GM23338 (cell line): Measurements from ENCODE around the gene CELSR1. TPM values are rescaled to one million over a fixed set of nuclear protein-coding genes. Genes with fewer than 3 reads are reported as not detected.

Source experiments
- ATAC-seq: fragments of 200-7000 bp; cut with Tn5 transposase; 3 replicates; pipeline ENCODE4 v1.9.1; 2020
- DNase-seq: peaks from one replicate; pipeline ENCODE4 v3.0.0-alpha.2; 2015; ENCODE audit warnings: low spot score
- H2AFZ ChIP-seq: fragments of 200-600 bp; sonication (generic); 2 replicates; pipeline ENCODE4 v1.8.0; 2016; ENCODE audit warnings: antibody characterized with exemption, mild to moderate bottlenecking, moderate library complexity
- H3F3A ChIP-seq: fragments of 200-600 bp; sonication (generic); replicated peaks from 2 replicates; pipeline ENCODE4 v1.8.0; 2017; ENCODE audit warnings: antibody characterized with exemption, mixed run types, low read depth
- H3K27ac ChIP-seq: fragments of 200-600 bp; sonication (generic); 2 replicates; pipeline ENCODE4 v1.6.1; 2016; ENCODE audit warnings: low read depth
- H3K27me3 ChIP-seq: fragments of 200-600 bp; sonication (generic); 2 replicates; pipeline ENCODE4 v1.8.0; 2016; ENCODE audit warnings: mild to moderate bottlenecking, mixed run types, moderate library complexity; ENCODE audit not compliant: insufficient read depth
- H3K36me3 ChIP-seq: fragments of 200-600 bp; sonication (generic); 2 replicates; pipeline ENCODE4 v1.8.0; 2016; ENCODE audit warnings: mild to moderate bottlenecking; ENCODE audit not compliant: insufficient read depth
- H3K4me1 ChIP-seq: fragments of 200-600 bp; sonication (generic); 2 replicates; pipeline ENCODE4 v1.8.0; 2016; ENCODE audit warnings: mild to moderate bottlenecking, moderate library complexity; ENCODE audit not compliant: insufficient read depth
- H3K4me2 ChIP-seq: fragments of 200-600 bp; sonication (generic); 2 replicates; pipeline ENCODE4 v1.7.1; 2017; ENCODE audit warnings: mixed run types
- H3K4me3 ChIP-seq: fragments of 200-600 bp; sonication (generic); 2 replicates; pipeline ENCODE4 v1.6.1; 2016; ENCODE audit warnings: mixed run types
- H3K79me2 ChIP-seq: fragments of 200-600 bp; sonication (generic); replicated peaks from 2 replicates; pipeline ENCODE4 v1.8.0; 2017; ENCODE audit warnings: mild to moderate bottlenecking; ENCODE audit not compliant: insufficient read depth
- H3K9me2 ChIP-seq: fragments of 200-600 bp; sonication (generic); 2 replicates; pipeline ENCODE4 v1.8.0; 2017; ENCODE audit not compliant: insufficient read depth
- H4K20me1 ChIP-seq: fragments of 200-600 bp; sonication (generic); replicated peaks from 2 replicates; pipeline ENCODE4 v1.8.0; 2017; ENCODE audit warnings: mild to moderate bottlenecking; ENCODE audit not compliant: insufficient read depth
- H3K27ac Mint-ChIP-seq: 2 replicates; pipeline ENCODE4 v1.8.0; 2020; ENCODE audit warnings: inconsistent platforms, mild to moderate bottlenecking, moderate library complexity, mixed read lengths
- H3K27me3 Mint-ChIP-seq: 3 replicates; pipeline ENCODE4 v1.8.0; 2022; ENCODE audit warnings: low read depth, mild to moderate bottlenecking, moderate library complexity, mixed read lengths, inconsistent platforms; ENCODE audit not compliant: insufficient read depth, poor library complexity
- H3K36me3 Mint-ChIP-seq: 3 replicates; pipeline ENCODE4 v1.8.0; 2021; ENCODE audit warnings: low read depth, mild to moderate bottlenecking, inconsistent platforms, moderate library complexity, mixed read lengths
- H3K4me1 Mint-ChIP-seq: 3 replicates; pipeline ENCODE4 v1.8.0; 2020; ENCODE audit warnings: mild to moderate bottlenecking, inconsistent platforms, mixed read lengths
- H3K4me3 Mint-ChIP-seq: 3 replicates; pipeline ENCODE4 v1.8.0; 2021; ENCODE audit warnings: moderate library complexity, mild to moderate bottlenecking, inconsistent platforms, mixed read lengths
- H3K9me3 Mint-ChIP-seq: 3 replicates; pipeline ENCODE4 v1.8.0; 2020; ENCODE audit warnings: moderate library complexity, mild to moderate bottlenecking, inconsistent platforms, mixed read lengths
- CREB1 ChIP-seq: fragments of 250-450 bp; sonication (Bioruptor Pico); IDR thresholded peaks from 2 replicates; pipeline ENCODE4 v1.5.0; 2020; ENCODE audit warnings: low read depth, mild to moderate bottlenecking, moderate library complexity
- CTCF ChIP-seq, 2 experiments: fragments of 200-600 bp in 1 of 2; sonication (generic) in 1 of 2; conservative IDR thresholded peaks; 2 replicates each; pipeline versions ENCODE4 v1.5.1 to v1.6.1; 2016 to 2017; ENCODE audit warnings: antibody characterized with exemption in 2 of 2, low read depth in 2 of 2, mild to moderate bottlenecking in 2 of 2, moderate library complexity in 1 of 2
- EZH2 ChIP-seq: fragments of 200-600 bp; sonication (generic); IDR thresholded peaks from one replicate; pipeline ENCODE4 v1.8.0; 2017; ENCODE audit warnings: antibody characterized with exemption, mild to moderate bottlenecking, low read depth; ENCODE audit not compliant: unreplicated experiment
- POLR2AphosphoS5 ChIP-seq: IDR thresholded peaks from 2 replicates; pipeline ENCODE4 v1.6.1; 2016; ENCODE audit warnings: antibody characterized with exemption, low read depth
- ZNF331 ChIP-seq: fragments of 250-450 bp; sonication (Bioruptor Pico); IDR thresholded peaks from 2 replicates; pipeline ENCODE4 v1.5.0; 2020; ENCODE audit warnings: low read depth, mild to moderate bottlenecking, moderate library complexity
- polyA plus RNA-seq: library from polyadenylated mRNA; unstranded; fragments of >200 nt; fragmentation: Nextera tagmentation; extraction: Ambion mirVana; gene quantifications from 2 replicates; pipeline ENCODE4 v1.2.1, GENCODE V29; 2016
- total RNA-seq: library from RNA; depleted of rRNA; stranded (reverse); fragments of >200 nt; shearing (Covaris generic); gene quantifications from 2 replicates; pipeline ENCODE4 v1.2.3, GENCODE V29; 2014
- TF ChIP-seq, protein P1 (sequence below): IDR thresholded peaks from one replicate; pipeline ENCODE4 v1.6.1; 2018; ENCODE audit warnings: antibody characterized with exemption; ENCODE audit not compliant: unreplicated experiment
- TF ChIP-seq, protein P2 (sequence below): fragments of 250-450 bp; sonication (Bioruptor Pico); IDR thresholded peaks from 2 replicates; pipeline ENCODE4 v1.5.0; 2020; ENCODE audit warnings: mild to moderate bottlenecking, moderate library complexity

CELSR1 gene
- total and polyA plus RNA-seq, 2 experiments from 2014 or later: 4.8 to 20.4 TPM

DNA sequence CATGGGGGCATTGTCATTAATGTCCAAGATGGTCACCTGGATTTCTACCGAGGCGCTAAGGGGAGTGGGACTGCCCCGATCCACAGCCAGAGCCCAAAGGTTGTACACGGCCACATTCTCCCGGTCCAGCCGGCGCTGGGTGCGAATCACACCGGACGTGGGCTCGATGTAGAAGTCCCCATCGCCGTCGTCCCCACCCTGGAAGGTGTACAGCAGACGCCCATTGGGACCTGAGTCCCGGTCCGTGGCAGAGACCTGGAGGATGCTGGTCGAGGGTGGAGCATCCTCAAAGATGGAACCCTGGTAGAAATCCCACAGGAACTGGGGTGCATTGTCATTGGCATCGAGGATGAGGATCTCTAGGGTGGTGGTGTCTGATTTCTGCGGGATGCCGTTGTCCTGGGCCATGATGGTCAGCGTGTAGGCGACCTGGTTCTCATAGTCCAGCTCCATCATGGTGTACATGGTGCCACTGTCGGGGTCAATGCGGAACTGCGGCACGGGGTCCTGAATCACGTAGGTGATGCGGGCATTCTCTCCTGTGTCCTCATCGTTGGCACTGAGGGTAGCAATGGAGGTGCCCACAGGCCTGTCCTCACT, 3.1 kb downstream of the CELSR1 start (continued):
- TF ChIP-seq, protein P1, sequence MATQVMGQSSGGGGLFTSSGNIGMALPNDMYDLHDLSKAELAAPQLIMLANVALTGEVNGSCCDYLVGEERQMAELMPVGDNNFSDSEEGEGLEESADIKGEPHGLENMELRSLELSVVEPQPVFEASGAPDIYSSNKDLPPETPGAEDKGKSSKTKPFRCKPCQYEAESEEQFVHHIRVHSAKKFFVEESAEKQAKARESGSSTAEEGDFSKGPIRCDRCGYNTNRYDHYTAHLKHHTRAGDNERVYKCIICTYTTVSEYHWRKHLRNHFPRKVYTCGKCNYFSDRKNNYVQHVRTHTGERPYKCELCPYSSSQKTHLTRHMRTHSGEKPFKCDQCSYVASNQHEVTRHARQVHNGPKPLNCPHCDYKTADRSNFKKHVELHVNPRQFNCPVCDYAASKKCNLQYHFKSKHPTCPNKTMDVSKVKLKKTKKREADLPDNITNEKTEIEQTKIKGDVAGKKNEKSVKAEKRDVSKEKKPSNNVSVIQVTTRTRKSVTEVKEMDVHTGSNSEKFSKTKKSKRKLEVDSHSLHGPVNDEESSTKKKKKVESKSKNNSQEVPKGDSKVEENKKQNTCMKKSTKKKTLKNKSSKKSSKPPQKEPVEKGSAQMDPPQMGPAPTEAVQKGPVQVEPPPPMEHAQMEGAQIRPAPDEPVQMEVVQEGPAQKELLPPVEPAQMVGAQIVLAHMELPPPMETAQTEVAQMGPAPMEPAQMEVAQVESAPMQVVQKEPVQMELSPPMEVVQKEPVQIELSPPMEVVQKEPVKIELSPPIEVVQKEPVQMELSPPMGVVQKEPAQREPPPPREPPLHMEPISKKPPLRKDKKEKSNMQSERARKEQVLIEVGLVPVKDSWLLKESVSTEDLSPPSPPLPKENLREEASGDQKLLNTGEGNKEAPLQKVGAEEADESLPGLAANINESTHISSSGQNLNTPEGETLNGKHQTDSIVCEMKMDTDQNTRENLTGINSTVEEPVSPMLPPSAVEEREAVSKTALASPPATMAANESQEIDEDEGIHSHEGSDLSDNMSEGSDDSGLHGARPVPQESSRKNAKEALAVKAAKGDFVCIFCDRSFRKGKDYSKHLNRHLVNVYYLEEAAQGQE: no peak

- Histone ChIP-seq H3F3A (no peaks in the 10 kb centered on the region), H4K20me1 (peaks cover 10% of the 10 kb centered on the region), H3K79me2 (peaks cover 28% of the 10 kb centered on the region), H3K4me1 (no peaks in the 10 kb centered on the region; the same call in 1 of the 2 replicates), H3K27ac (no peak overlapping the region), H3K36me3 (no peaks in the 10 kb centered on the region), H2AFZ (no peak overlapping the region), H3K9me2 (no peaks in the 10 kb centered on the region), H3K27me3 (peaks cover 21% of the 10 kb centered on the region), H3K4me3 (no peak overlapping the region), H3K4me2 (no peak overlapping the region)
- 0 out of 3 replicates have a peak, but pooled peaks cover 3% of the 10 kb centered on the region for H3K9me3 Mint-ChIP-seq
- peaks cover 29% of the 10 kb centered on the region for H3K27me3 Mint-ChIP-seq
- no peak for ATAC-seq
- H3K27ac Mint-ChIP-seq: no peak overlapping the region
- H3K36me3 Mint-ChIP-seq: peaks cover 23% of the 10 kb centered on the region
- peak; percentile 38 for DNase-seq
- H3K4me1 Mint-ChIP-seq: peaks cover 11% of the 10 kb centered on the region
- TF ChIP-seq CTCF (conservative IDR thresholded peaks at IDR 0.05; ENCODE audit: low read depth in 2 of 2) (peak in 1 of 2 experiments; percentile 24; a peak in 2 of 4 replicates), ZNF331 (no peak), EZH2 (no peak), CREB1 (CRISPR knock-in tag) (no peak), POLR2AphosphoS5 (no peak)
- TF ChIP-seq, protein P2, sequence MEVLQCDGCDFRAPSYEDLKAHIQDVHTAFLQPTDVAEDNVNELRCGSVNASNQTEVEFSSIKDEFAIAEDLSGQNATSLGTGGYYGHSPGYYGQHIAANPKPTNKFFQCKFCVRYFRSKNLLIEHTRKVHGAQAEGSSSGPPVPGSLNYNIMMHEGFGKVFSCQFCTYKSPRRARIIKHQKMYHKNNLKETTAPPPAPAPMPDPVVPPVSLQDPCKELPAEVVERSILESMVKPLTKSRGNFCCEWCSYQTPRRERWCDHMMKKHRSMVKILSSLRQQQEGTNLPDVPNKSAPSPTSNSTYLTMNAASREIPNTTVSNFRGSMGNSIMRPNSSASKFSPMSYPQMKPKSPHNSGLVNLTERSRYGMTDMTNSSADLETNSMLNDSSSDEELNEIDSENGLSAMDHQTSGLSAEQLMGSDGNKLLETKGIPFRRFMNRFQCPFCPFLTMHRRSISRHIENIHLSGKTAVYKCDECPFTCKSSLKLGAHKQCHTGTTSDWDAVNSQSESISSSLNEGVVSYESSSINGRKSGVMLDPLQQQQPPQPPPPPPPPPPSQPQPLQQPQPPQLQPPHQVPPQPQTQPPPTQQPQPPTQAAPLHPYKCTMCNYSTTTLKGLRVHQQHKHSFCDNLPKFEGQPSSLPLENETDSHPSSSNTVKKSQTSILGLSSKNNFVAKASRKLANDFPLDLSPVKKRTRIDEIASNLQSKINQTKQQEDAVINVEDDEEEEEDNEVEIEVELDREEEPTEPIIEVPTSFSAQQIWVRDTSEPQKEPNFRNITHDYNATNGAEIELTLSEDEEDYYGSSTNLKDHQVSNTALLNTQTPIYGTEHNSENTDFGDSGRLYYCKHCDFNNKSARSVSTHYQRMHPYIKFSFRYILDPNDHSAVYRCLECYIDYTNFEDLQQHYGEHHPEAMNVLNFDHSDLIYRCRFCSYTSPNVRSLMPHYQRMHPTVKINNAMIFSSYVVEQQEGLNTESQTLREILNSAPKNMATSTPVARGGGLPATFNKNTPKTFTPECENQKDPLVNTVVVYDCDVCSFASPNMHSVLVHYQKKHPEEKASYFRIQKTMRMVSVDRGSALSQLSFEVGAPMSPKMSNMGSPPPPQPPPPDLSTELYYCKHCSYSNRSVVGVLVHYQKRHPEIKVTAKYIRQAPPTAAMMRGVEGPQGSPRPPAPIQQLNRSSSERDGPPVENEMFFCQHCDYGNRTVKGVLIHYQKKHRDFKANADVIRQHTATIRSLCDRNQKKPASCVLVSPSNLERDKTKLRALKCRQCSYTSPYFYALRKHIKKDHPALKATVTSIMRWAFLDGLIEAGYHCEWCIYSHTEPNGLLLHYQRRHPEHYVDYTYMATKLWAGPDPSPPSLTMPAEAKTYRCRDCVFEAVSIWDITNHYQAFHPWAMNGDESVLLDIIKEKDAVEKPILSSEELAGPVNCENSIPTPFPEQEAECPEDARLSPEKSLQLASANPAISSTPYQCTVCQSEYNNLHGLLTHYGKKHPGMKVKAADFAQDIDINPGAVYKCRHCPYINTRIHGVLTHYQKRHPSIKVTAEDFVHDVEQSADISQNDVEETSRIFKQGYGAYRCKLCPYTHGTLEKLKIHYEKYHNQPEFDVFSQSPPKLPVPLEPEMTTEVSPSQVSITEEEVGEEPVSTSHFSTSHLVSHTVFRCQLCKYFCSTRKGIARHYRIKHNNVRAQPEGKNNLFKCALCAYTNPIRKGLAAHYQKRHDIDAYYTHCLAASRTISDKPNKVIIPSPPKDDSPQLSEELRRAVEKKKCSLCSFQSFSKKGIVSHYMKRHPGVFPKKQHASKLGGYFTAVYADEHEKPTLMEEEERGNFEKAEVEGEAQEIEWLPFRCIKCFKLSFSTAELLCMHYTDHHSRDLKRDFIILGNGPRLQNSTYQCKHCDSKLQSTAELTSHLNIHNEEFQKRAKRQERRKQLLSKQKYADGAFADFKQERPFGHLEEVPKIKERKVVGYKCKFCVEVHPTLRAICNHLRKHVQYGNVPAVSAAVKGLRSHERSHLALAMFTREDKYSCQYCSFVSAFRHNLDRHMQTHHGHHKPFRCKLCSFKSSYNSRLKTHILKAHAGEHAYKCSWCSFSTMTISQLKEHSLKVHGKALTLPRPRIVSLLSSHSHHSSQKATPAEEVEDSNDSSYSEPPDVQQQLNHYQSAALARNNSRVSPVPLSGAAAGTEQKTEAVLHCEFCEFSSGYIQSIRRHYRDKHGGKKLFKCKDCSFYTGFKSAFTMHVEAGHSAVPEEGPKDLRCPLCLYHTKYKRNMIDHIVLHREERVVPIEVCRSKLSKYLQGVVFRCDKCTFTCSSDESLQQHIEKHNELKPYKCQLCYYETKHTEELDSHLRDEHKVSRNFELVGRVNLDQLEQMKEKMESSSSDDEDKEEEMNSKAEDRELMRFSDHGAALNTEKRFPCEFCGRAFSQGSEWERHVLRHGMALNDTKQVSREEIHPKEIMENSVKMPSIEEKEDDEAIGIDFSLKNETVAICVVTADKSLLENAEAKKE (CRISPR knock-in tag): no peak
- no peak overlapping the region for H3K4me3 Mint-ChIP-seq
These were observed 4.2 kb downstream of the CELSR1 start for GRCh38 chr22:46533070-46533833.
